Lower leg skin (tissue), 3 donors: Measurements from ENCODE around the gene MTA1.

Experiments
- CTCF ChIP-seq, 3 donors: fragments of 450-650 bp; IDR thresholded peaks; one replicate each; pipeline ENCODE4 v1.5.1; 2016; ENCODE audit warnings: antibody characterized with exemption in 3 of 3, mild to moderate bottlenecking in 3 of 3, moderate library complexity in 2 of 3
- POLR2A ChIP-seq, 2 donors: fragments of 450-650 bp; IDR thresholded peaks; one replicate each; pipeline ENCODE4 v1.6.1; 2016 to 2017; ENCODE audit warnings: antibody characterized with exemption in 2 of 2, mild to moderate bottlenecking in 1 of 2, moderate library complexity in 1 of 2

DNA sequence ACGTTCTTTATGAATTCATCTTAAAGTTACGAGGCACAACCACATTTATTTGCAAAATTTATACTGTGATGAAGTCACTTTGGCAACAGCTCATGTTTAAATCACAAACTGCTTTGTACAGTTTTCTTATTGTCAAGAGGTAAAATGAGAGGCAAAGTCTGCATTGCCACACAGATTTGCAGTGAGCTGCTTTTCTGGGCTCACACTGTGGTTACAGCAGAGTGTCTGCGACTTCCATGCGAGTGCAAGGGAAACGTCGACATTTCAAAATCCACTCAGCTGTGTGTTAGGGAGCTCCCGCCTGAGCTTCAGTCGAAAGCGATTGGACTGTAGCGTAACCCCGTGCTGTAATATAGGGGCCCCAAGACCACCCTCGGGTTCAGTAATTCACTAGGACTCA is 13.0 kb downstream of the MTA1 start:
- TF ChIP-seq CTCF (IDR thresholded peaks at IDR 0.05) (no peak), POLR2A (IDR thresholded peaks at IDR 0.05) (no peak)
